ENCODE results near the gene LDLRAP1.

- TF ChIP-seq CTCF (IDR thresholded peaks at IDR 0.05; ENCODE audit: low read depth, low read length) (no peak), EZH2phosphoT487 (IDR thresholded peaks at IDR 0.05; ENCODE audit: low read depth) (no peak)
These were observed 13.5 kb downstream of the LDLRAP1 start for GRCh38 chr1:25556791-25557476.

Data from OCI-LY3 (cell line).